Peyer's patch (tissue), 4 donors: Measurements from ENCODE around the gene FAM50B.

Experiments used
- POLR2A ChIP-seq, 2 donors: fragments of 450-650 bp; IDR thresholded peaks; one replicate each; pipeline ENCODE4 v1.5.1; 2017; ENCODE audit warnings: antibody characterized with exemption in 2 of 2, mild to moderate bottlenecking in 2 of 2, moderate library complexity in 2 of 2
- TF ChIP-seq, protein P1 (sequence below), 6 experiments: fragments of 450-650 bp in 4 of 6; fragments of 200-600 bp in 2 of 6; sonication (generic) in 1 of 6; IDR thresholded peaks; one replicate each; pipeline ENCODE4 v1.5.1; 2017 to 2019; ENCODE audit warnings: antibody characterized with exemption in 6 of 6, mild to moderate bottlenecking in 3 of 6, moderate library complexity in 1 of 6

DNA sequence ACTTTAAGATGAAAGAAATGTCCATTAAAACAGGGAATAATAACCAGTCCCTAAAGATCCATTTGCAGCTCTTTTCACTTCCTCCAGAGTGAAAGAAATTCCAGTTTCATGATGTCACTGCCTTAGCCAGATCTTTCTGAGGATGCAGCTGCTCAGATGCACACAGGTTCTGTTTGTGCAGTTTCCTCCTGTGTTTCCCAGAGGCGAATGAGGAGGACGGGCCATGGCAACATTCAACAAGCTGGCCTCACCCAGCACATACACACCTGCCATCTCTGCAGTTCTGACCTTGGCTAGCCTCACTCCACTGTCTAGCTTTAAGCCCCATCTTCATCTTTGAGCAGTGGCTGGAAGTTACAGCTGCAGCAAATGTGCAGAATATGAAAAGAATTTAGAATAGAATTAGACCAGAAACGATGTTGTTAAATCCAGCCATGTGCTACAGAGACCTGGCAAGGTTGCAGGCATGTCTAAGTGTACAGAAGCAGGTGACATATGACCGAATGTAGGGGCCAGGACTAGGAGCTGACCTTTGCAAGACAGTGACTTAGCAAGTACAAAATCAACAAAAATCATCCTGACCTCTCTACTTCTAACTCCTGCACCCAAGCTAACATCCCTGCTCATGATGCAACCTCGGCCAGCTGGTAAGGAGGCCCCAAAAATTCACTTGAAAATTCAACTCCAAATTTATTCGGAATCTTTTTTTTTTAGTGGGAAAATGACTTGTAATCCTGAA is 35.0 kb downstream of the FAM50B start:
- TF ChIP-seq, protein P1, sequence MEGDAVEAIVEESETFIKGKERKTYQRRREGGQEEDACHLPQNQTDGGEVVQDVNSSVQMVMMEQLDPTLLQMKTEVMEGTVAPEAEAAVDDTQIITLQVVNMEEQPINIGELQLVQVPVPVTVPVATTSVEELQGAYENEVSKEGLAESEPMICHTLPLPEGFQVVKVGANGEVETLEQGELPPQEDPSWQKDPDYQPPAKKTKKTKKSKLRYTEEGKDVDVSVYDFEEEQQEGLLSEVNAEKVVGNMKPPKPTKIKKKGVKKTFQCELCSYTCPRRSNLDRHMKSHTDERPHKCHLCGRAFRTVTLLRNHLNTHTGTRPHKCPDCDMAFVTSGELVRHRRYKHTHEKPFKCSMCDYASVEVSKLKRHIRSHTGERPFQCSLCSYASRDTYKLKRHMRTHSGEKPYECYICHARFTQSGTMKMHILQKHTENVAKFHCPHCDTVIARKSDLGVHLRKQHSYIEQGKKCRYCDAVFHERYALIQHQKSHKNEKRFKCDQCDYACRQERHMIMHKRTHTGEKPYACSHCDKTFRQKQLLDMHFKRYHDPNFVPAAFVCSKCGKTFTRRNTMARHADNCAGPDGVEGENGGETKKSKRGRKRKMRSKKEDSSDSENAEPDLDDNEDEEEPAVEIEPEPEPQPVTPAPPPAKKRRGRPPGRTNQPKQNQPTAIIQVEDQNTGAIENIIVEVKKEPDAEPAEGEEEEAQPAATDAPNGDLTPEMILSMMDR (IDR thresholded peaks at IDR 0.05) = no peak
- TF ChIP-seq POLR2A (IDR thresholded peaks at IDR 0.05) = no peak
